EH (cell line): ENCODE data around the gene SLC51B.
"Not testable (repeated sequence)": the region's sequence is repeated elsewhere in the genome, so short reads cannot be mapped to it uniquely, and the experiment has no call there.

ENCODE experiments used
- DNase-seq: peaks from one replicate; pipeline ENCODE4 v3.0.0-alpha.2; 2015; ENCODE audit warnings: low read depth

Gene SLC51B

GRCh38 chr15:65044724-65045481, at the start of gene SLC51B:
Gene SLC51B (plus strand): TSS chr15:65045387. CDS start chr15:65050005, 4,618 bp downstream.
- no peak for DNase-seq

DNA sequence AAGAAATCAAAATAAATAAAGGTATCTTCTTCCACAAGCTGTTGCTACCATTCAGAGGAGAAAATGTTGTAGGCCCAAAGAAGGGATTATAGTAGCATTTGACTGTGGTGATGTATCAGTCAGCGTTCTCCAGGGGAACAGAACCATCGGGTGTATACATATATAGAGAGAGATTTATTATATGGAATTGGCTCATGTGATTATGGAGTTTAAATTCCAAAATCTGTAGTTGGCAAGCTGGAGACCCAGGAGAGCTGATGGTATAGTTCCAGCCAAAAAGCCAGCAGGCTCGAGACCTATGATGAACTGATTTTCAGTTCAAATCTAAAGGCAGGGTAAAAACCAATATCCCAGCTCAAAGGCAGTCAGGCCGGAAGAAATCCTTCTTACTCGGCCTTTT, 48.1 kb upstream of the SLC51B start:
- DNase-seq = no peak

- DNase-seq = no peak
These were observed 47.3 kb upstream of the SLC51B start for GRCh38 chr15:64997745-64998375.

DNA sequence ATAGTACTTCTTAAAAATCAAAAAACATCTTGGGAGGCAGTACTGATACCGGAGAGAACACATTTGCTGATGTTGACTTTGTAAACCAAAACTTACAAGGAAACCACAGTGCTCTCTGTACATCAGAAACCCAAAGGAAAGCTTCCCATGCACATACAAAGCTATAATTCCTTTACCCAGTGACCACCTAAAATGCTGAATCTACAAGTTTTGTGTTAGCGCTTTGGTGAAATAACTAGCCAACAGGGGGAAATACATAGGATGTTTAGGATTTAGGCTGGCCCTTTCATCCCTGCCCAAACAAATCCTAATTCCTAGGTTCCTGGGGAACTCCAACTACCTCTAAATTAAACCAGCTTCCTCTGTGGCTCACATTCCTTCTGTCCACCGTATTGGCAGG, 40.2 kb upstream of the SLC51B start:
- DNase-seq = no peak

DNA sequence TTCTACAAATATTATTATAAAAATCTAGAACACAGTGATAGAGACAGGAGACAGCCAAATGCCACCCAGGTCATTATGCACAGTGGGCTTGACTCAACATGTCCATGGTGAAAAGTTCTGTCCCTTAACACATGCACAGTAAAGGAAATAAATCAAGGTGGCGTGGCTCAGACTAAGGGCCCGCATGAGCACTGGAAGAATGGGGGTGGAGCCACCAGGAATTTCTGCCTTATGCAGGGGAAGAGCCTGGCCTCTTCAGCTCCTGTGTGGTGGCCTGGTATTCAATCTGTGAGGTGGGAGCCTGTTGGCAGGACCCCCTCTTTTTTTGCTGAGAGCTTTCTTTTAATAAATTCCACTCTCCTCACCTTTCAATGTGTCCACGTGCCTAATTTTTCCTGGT, 38.3 kb upstream of the SLC51B start:
- DNase-seq = no peak

GRCh38 chr15:65008983-65009382, 36.2 kb upstream of the SLC51B start:
- peak; percentile 20 for DNase-seq

DNA sequence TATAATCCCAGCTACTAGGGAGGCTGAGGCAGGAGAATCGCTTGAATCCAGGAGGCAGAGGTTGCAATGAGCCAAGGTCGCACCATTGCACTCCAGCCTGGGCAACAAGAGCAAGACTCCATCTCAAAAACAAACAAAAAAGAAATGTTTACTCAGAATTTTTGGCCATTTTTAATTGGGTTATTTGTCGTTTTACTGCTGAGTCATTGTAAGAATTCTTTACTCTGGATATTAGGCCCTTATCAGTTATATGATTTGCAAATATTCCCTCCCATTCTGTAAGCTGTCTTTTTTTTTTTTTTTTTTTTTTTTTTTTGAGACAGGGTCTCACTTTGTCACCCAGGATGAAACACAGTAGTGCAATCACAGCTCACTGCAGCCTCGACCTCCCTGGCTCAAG, 34.0 kb upstream of the SLC51B start:
- DNase-seq = not testable (repeated sequence)

GRCh38 chr15:65020419-65020818, 24.8 kb upstream of the SLC51B start:
- DNase-seq = no peak

GRCh38 chr15:65021488-65021887, 23.7 kb upstream of the SLC51B start:
- no peak for DNase-seq

DNA sequence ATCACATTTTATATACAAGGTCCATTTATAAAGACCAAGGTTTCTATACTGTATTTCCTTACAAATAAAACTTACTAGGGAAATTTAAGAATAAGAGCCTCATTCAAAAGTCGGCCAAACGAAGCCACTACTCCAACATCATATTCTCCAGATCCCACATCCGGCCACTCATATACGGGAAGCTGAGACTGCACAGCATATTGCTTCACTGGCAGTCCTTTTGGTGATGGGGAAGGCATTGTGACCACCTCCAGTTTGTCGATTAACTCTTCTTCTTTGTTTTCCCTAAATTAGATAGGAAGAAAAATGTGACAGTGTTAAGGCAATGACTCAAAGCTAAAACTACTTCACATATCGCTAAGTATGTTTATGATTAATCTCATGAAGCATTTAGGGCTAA, 18.4 kb upstream of the SLC51B start:
- no peak for DNase-seq

GRCh38 chr15:65027593-65027992, 17.6 kb upstream of the SLC51B start:
- DNase-seq = no peak

DNA sequence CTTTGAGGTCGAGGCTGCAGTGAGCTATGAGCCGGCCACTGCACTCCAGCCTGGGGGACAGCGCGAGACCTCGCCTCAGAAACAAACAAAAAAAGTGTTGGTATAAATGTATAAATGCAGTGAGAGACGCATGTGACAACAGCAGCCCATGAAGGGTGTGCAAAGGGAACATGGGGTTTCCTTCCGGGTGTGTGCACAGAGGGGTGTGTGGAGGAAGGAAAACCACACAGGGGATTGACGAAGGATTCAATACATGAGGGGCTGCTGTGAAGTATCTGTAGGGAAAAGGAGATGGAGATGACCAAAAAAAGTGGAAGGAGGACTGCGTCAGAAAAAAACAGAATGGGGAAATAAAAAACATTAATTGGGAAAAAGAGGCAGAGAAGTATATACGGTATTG, 16.8 kb upstream of the SLC51B start:
- no peak for DNase-seq

GRCh38 chr15:65028921-65029735, 16.1 kb upstream of the SLC51B start, which contains the start of gene MTFMT:
Gene MTFMT (minus strand): TSS chr15:65029639. CDS start chr15:65029613, 26 bp downstream.
- DNase-seq = peak; percentile 82

DNA sequence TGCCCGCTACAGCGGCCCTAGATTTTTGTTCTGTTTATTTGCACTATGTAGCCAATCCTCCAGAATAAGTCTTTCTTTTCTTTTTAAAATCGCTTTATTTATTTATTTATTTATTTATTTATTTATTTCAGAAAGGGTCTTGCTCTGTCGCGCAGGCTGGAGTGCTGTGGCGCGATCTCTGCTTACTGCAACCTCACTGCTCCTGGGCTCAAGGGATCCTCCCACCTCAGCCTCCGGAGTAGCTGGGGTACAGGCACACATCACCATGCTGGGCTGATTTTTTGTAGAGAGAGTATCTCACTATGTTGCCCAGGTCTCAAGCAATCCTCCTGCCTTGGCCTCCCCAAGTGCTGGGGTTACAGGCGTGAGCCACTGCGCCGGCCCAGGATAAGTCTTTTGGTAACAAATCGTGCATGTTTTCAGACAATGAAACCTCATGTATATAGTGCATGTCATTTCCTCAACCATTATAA, 15.4 kb upstream of the SLC51B start:
- DNase-seq = no peak

GRCh38 chr15:65032801-65033537, 12.2 kb upstream of the SLC51B start:
- peak; percentile 69 for DNase-seq

DNA sequence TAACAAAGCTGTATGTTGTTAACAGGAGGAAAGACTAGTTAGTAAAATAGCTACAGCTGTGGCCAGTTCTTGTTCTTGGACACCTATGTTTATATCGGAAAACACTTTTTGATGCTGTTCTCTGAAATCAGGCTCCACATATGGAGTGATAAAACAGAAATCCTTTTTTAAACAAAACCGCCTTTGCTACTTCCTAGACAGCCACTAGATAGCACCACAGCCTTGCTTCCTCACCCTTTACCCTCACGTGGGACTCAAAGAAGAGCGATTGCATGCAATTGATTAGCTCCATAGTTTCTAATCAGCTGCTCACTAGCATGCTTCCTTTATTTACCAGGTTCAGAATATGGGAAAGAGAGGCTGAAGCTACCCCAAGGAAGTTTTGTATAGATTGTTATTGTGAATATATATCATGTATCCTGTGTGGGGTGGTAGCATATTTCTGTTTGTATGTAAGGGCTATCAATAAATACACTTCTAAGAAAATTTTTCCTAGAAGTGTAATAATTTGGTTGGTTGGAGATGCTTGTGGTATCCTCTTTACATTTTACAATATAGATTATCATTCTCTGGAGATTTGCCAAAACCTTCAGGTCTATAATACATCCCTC, 11.4 kb upstream of the SLC51B start:
- DNase-seq = peak; percentile 60

DNA sequence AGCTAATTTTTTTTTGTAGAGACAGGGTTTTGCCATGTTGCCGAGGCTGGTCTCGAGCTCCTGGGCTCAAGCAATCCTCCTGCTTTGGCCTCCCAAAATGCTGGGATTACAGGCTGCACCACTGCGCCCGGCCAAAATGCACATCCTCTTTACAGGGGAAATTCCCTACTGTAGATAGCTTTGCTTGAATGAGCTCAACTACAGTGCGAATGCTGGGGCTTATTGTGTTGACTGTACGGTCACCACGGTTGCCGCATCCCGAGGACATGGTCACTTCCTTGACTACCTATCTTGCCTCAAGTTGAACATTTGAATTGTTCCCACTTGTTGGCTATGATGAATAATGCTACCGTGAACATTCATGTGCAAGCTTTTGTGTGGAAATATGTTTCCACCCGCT, 10.5 kb upstream of the SLC51B start:
- no peak for DNase-seq

- no peak for DNase-seq
These were observed 7.9 kb upstream of the SLC51B start for GRCh38 chr15:65037309-65037708.

GRCh38 chr15:65038428-65038827, 6.8 kb upstream of the SLC51B start:
- no peak for DNase-seq

- no peak for DNase-seq
These were observed 6.4 kb upstream of the SLC51B start for GRCh38 chr15:65038836-65039235.

DNA sequence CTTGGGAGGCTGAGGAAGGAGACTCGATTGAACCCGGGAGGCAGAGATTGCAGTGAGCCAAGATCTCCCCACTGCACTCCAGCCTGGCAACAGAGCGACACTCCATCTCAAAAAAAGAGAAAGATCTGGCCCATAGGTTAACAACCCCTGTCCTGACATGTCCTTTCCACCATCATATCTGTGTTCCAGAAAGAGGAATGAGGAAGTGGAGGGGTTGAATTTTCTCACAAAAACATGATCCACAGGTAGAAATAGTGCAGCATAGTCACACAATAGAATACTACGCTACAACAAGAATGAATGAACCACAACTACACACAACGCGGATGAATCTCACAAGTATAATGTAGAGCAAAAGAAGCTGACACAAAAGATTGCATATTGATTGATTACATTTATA, 4.7 kb upstream of the SLC51B start:
- no peak for DNase-seq

GRCh38 chr15:65041787-65042186, 3.4 kb upstream of the SLC51B start:
- DNase-seq = no peak
